OCI-LY7 (cell line): ENCODE results near the gene POMGNT2.

ENCODE experiments used
- EZH2phosphoT487 ChIP-seq: fragments of 200-600 bp; sonication (generic); IDR thresholded peaks from 2 replicates; pipeline ENCODE4 v1.6.1; 2018; ENCODE audit warnings: low read depth, borderline replicate concordance, mild to moderate bottlenecking, mixed run types, antibody characterized with exemption, low read length, moderate library complexity, mixed read lengths
- TF ChIP-seq, protein P1 (sequence below): fragments of 200-600 bp; sonication (generic); conservative IDR thresholded peaks from 2 replicates; pipeline ENCODE4 v1.5.1; 2014; ENCODE audit warnings: mild to moderate bottlenecking, antibody characterized with exemption, low read length, moderate library complexity, mixed read lengths

DNA sequence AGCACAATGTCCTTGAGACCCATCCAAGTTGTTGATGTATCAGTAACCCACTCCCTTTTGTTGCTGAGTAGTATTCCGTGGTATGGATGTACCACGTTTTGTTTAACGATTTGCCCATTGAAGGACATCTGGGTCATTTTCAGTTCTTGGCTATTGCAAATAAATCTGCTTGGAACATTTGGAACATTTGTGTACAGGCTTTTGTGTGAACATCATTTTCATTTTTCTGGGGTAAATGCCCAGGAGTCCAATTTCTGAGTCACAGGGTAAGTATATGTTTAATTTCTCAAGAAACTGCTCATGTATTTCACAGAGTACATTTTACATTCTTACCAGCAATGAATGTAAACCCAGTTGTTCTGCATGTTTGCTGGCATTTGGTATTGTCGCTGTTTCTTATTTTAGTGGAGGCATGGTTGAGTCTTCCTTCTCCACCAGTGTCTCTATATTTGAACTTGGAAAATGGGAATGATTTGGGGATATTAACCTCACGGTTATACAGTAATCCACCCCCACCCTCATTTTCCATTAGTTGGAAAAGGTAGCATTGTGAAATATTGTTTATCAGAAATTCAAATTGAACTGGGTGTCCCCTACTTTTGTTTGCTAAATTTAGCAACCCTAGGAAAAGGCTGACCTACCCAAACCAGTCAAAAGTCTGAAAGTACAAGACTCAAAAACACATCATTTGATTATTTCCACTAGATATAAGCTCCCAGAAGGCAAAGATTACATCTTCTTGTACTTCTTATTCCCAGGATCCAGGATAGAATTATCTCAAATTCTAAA, 30.8 kb downstream of the POMGNT2 start:
- TF ChIP-seq, protein P1, sequence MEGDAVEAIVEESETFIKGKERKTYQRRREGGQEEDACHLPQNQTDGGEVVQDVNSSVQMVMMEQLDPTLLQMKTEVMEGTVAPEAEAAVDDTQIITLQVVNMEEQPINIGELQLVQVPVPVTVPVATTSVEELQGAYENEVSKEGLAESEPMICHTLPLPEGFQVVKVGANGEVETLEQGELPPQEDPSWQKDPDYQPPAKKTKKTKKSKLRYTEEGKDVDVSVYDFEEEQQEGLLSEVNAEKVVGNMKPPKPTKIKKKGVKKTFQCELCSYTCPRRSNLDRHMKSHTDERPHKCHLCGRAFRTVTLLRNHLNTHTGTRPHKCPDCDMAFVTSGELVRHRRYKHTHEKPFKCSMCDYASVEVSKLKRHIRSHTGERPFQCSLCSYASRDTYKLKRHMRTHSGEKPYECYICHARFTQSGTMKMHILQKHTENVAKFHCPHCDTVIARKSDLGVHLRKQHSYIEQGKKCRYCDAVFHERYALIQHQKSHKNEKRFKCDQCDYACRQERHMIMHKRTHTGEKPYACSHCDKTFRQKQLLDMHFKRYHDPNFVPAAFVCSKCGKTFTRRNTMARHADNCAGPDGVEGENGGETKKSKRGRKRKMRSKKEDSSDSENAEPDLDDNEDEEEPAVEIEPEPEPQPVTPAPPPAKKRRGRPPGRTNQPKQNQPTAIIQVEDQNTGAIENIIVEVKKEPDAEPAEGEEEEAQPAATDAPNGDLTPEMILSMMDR: no peak
- no peak for TF ChIP-seq EZH2phosphoT487
